Fibroblast of mammary gland (primary cell): Measurements from ENCODE around the gene SRSF7.
"Not testable (repeated sequence)": the region's sequence is repeated elsewhere in the genome, so short reads cannot be mapped to it uniquely, and the experiment has no call there.

Experiments
- DNase-seq: peaks from one replicate; pipeline ENCODE4 v3.0.0-alpha.2; 2010; ENCODE audit warnings: low read depth
- H3K4me3 ChIP-seq: 2 replicates; pipeline ENCODE4 v1.5.1; 2011; ENCODE audit warnings: low read depth, mild to moderate bottlenecking, low read length, moderate library complexity; ENCODE audit not compliant: control insufficient read depth
- TF ChIP-seq, protein P1 (sequence below): conservative IDR thresholded peaks from 2 replicates; pipeline ENCODE4 v1.5.1; 2011; ENCODE audit warnings: low read depth, low read length, inconsistent platforms; ENCODE audit not compliant: control insufficient read depth, insufficient read depth

SRSF7 gene

DNA sequence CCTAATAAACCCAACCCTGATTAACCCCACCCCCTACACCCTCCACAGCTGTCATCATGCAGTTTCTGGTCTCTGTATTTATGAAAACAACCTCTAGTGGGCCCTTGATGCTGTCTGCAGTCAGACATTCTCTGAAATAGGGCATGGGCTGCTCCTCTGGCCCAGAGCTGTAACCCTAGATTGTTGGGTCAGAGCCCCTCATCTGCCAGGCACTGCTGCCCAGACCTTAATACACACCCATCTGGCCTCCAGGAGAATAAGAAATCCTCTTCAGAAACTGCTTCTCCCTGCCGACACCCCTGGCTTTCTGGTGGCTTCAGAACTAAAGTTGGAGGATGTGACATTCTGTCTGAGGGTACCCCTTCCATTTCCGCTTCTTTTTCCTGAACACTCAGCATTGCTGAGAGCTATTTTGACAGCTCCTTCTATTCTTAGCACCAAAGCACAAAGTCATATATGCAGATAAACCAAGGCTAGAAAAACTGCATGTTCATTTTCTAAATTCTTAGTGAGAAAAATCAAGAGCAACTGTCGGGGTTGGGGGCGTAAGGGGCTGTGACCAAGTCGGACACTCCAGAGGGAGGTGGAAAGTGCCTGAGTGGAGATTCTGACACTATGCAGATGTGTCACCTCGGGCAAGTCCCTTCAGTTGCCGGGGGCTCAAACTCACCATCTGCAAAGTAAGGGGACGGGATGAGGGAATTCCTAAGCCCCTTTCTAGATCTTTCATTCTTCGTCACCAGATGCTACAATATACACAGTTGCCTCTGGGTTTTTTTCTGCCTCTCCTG is 28.7 kb downstream of the SRSF7 start:
- DNase-seq: no peak

GRCh38 chr2:38720613-38721241 is 30.4 kb downstream of the SRSF7 start:
- TF ChIP-seq, protein P1, sequence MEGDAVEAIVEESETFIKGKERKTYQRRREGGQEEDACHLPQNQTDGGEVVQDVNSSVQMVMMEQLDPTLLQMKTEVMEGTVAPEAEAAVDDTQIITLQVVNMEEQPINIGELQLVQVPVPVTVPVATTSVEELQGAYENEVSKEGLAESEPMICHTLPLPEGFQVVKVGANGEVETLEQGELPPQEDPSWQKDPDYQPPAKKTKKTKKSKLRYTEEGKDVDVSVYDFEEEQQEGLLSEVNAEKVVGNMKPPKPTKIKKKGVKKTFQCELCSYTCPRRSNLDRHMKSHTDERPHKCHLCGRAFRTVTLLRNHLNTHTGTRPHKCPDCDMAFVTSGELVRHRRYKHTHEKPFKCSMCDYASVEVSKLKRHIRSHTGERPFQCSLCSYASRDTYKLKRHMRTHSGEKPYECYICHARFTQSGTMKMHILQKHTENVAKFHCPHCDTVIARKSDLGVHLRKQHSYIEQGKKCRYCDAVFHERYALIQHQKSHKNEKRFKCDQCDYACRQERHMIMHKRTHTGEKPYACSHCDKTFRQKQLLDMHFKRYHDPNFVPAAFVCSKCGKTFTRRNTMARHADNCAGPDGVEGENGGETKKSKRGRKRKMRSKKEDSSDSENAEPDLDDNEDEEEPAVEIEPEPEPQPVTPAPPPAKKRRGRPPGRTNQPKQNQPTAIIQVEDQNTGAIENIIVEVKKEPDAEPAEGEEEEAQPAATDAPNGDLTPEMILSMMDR: no peak
- no peak overlapping the region for H3K4me3 ChIP-seq
- DNase-seq: peak; percentile 97

More for the DNA sequence above, 28.7 kb downstream of the SRSF7 start:
- no peak overlapping the region for H3K4me3 ChIP-seq
- TF ChIP-seq, protein P1: no peak

DNA sequence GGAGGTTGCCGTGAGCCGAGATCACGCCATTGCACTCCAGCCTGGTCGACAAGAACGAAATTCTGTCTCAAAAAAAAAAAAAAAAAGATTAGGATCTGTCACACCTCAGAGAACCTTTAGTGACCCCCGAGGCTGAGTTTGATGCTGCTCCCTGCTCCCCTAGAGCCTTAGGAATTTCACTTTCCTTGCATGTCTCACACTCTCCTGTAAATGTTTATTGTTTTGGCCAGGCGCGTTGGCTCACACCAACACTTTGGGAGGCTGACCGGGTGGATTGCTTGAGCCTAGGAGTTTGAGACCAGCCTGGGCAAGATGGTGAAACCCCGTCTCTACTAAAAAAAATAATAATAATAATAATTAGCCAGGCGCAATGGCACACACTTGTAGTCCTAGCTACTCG is 31.5 kb downstream of the SRSF7 start:
- no peak overlapping the region for H3K4me3 ChIP-seq
- DNase-seq: no peak
- TF ChIP-seq, protein P1: no peak

DNA sequence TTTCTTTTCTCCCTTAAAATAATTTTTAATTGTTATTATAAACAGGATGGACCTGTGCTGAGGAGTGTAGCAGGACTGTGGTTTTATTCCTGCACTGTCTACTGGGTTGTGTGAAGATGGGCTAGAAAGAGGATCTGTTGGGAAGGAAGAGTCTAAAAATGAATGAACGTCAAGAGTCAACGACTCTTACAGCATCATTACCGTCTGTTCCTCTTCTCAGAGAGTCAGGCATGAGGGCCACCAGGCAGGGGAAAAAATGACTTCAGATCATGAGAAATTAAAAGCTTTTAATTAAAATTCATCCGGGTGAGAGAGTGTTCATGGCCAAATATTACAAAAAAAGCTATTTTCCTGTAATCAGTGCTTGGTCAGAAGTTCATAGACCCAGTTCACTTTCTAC is 32.6 kb downstream of the SRSF7 start:
- DNase-seq: no peak
- TF ChIP-seq, protein P1: no peak
- no peak overlapping the region for H3K4me3 ChIP-seq

GRCh38 chr2:38716185-38716584 is 35.0 kb downstream of the SRSF7 start:
- DNase-seq: peak; percentile 53
- H3K4me3 ChIP-seq: no peak overlapping the region
- TF ChIP-seq, protein P1: no peak

DNA sequence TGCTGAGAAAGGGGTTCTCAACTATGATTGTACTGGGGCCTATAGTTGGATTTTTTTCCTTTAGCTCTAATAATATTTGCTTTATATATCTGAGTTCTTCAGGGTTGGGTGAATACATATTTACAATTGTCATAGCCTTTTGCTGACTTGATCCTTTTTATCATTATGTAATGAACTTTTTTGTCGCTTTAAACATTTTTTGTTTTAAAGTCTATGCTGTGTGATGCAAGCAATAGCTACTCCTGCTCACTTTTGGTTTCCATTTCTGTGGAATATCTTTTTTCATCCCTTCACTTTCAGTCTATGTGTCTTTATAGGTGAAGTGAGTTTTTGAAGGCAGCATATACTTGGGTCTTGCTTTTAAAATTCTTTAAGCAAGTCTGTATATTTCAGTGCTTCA is 36.2 kb downstream of the SRSF7 start:
- not testable (repeated sequence) for DNase-seq, H3K4me3 ChIP-seq

- TF ChIP-seq, protein P1: no peak
- DNase-seq: no peak
- H3K4me3 ChIP-seq: no peak overlapping the region
These were observed 37.8 kb downstream of the SRSF7 start for GRCh38 chr2:38713338-38713737.
